ENCODE measurements around the gene TIMP2.
"Not testable (repeated sequence)": the region's sequence is repeated elsewhere in the genome, so short reads cannot be mapped to it uniquely, and the experiment has no call there.

TIMP2 gene

GRCh38 chr17:78885956-78886355 is 39.2 kb downstream of the TIMP2 start:
- no peak for DNase-seq

- no peak for DNase-seq
Measured at GRCh38 chr17:78884876-78885667, 40.1 kb downstream of the TIMP2 start.

GRCh38 chr17:78884148-78884825 is 40.9 kb downstream of the TIMP2 start:
- no peak for DNase-seq

GRCh38 chr17:78883533-78884131 is 41.6 kb downstream of the TIMP2 start:
- DNase-seq, result peak; percentile 73

GRCh38 chr17:78883089-78883532 is 42.1 kb downstream of the TIMP2 start:
- no peak for DNase-seq

- no peak for DNase-seq
Measured at GRCh38 chr17:78882540-78883088, 42.6 kb downstream of the TIMP2 start.

DNA sequence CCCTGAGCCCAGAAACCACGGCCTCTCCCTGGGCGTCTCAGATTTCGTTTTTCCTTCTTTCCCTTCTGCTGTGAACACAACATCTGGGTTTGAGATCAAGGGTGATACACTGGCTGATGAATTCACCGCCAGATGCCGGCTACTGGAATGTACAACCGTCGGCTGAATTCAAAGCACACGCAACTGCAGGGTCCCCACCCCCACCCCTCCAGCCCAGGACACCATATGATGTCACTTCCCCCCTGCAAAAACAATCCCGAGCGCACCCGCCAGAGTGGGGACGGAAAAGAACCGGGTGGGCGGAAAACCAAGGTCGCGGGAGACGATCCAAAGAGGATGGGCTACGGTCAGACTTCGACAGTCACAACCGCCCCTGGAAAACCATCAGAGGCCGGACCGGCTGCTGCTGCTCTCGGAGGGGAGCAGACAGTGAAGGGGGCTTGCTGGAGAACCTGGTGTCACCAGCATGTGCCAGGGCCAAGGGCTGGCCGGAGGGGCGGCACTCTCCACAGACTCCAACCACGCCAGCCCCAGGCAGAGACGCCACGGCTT is 45.5 kb downstream of the TIMP2 start:
- DNase-seq, result no peak

GRCh38 chr17:78878871-78879527 is 46.2 kb downstream of the TIMP2 start:
- DNase-seq, result no peak

DNA sequence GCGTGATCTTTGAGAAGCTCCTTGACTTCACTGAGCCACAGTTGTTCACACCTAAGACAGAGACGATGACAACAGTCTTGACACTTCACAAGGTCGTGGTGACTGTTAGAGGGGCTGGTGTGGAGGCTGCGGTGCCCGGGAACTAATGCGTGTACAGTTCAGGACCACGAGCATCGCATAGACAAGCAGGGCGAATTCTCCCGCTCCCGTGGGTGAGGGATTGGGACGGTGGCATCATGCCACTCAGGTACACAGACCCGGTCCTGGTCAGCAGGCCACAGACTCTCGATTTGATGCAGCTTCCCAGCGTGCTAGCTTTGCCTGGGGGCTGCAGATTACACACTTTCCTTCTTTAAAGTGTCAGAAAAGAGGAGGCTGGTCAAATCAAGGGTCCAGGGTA is 46.9 kb downstream of the TIMP2 start:
- no peak for DNase-seq

DNA sequence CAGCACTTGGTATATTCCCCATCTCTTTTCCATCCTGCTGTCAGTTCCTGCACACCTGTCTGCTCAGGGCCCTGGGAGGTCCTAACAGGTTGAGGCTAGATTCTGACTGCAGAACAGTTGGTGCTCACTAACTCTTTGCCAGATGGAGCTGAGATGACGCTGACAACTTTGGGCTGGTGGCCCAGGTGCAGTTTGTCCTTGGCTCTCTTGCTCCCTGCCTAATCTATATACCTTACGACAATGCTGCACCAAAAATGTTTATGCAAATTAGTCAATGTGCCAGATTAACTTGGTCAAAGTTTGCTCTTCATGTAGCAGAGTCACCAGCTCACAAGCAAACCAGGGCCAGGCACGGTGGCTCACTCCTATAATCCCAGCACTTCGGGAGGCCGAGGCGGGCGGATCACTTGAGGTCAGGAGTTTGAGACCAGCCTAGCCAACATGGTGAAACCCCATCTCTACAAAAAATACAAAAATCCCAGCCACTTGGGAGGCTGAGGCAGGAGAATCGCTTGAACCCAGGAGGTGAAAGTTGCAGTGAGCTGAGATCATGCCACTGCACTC is 48.2 kb downstream of the TIMP2 start:
- DNase-seq, result not testable (repeated sequence)

- DNase-seq, result no peak
Measured at GRCh38 chr17:78876094-78876597, 49.0 kb downstream of the TIMP2 start.

DNA sequence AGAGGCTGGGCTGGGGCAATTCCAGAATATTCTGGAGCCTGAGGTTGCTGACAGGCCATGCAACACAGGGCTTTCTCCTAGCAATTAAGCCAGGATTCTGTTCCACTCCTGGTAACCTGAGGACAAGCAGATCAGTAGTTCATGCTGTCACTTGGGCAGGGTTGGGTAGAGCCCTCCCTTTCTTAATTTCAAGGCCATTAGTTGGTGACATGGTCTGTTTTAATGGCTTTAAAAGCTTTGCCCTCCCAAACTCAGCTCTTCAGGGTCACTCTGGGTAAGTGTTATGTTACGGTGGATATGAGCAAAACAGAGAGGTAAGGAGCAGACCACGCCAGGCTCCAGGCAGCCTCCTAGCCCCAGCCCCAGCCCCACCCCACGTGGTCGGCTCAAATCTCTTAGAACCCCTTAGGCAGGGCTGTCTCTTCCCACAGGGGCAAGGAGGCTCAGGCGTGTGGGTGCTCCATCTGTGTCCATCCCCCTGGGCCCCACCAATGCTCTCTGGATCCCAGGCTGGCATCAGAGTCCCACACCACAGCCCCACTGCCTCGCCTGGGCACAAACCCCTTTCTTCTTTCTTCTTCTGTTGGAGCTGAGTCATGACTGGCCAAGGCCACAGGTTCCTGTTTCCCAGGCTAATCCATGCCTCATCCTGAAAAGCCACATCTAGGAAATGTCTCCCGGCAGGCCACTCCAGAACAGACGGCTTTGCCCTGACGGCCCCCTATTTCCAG is 49.7 kb downstream of the TIMP2 start:
- no peak for DNase-seq

- no peak for DNase-seq
Measured at GRCh38 chr17:78873519-78874340, 51.5 kb downstream of the TIMP2 start.

DNA sequence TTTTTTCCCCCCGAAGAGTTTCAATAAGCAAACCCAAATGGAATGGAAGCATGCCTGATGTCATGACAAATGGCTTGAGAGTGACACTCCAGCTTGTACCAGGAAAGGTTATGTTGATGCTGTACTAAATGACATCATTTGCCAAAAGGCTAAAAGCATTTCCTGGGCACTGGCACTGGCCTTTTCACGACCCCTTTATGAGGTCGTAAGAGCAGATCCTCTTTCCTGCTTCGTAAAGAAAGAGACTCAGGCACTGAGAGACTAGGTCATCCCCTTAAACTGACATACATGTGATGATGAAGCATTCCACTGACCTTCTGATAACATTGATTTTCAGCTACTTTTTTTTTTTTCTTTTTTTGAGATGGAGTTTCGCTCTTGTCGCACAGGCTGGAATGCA is 52.7 kb downstream of the TIMP2 start:
- DNase-seq, result no peak

- DNase-seq, result no peak
Measured at GRCh38 chr17:78870621-78871020, 54.6 kb downstream of the TIMP2 start.

GRCh38 chr17:78868391-78868790 is 56.8 kb downstream of the TIMP2 start:
- DNase-seq, result no peak

DNA sequence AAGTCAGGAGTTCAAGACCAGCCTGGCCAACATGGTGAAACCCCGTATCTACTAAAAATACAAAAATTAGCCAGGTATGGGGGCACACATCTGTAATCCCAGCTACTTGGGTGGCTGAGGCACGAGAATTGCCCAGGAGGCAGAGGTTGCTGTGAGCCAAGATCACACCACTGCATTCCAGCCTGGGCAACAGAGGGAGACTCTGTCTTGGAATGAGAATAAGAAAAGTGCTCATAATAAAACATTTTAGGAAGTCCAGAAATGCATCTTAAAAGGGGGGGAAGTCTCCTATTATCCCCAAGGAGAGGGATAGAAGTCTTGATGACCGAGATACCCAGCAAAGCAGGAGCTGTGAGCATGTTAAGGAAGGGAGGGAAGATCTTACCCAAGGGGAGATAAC is 58.1 kb downstream of the TIMP2 start:
- DNase-seq, result not testable (repeated sequence)

- DNase-seq, result peak; percentile 45
Measured at GRCh38 chr17:78865682-78866390, 59.4 kb downstream of the TIMP2 start.

GRCh38 chr17:78864117-78864516 is 61.1 kb downstream of the TIMP2 start:
- DNase-seq, result no peak

Data from NCI-H1436 (cell line).